Activated T-helper 1 cell treated with anti-CD3 and anti-CD28 coated beads, Interleukin-2, amount 50 U/mL, for 16 hours (primary cell): ENCODE results near the gene ZNF532.

ENCODE experiments used
- DNase-seq, 2 donors: peaks; one replicate each; pipeline ENCODE4 v3.0.0-alpha.2; 2020; ENCODE audit warnings: low read depth in 1 of 2, low spot score in 1 of 2

Gene ZNF532

GRCh38 chr18:58975781-58976180, 111.1 kb downstream of the ZNF532 start:
- no peak for DNase-seq

GRCh38 chr18:58977223-58977622, 112.5 kb downstream of the ZNF532 start:
- DNase-seq = no peak

DNA sequence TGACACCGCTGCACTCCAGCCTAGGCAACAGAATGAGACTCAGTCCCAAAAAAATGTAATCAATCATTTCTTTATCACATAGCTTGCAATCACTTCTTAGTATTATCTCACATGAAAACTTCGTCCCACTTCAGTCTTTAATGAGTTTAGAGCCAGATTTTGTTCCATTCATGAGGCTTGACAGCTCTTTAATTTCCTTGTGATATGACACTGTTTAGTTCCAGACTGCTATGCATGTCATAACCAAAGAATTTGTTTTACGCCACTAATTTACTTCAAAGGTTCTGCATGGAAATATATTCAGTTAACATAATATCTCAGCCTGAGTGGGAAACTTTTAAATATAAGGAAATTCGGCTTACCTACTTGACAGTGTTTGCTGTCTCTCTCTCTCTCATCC, 113.1 kb downstream of the ZNF532 start:
- no peak for DNase-seq

- DNase-seq = no peak
These were observed 114.2 kb downstream of the ZNF532 start for GRCh38 chr18:58978916-58979315.

DNA sequence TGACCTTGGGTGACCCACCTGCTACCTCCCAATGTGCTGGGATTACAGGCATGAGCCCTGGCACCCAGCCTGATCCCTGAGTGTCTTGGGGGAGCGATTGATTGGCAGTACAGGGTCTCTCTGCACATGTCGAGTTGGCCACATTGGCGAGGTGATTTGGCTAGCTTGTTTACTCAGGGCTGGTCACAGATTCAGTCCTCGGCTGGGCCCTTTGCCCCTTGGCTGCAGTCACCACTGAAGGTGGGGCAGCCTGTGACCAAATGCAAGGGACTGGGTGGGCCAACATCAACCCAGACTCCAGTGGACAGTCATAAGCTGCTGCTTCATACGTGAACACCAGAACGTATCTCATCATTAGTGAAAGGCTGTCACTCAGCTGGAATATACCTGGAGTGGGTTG, 114.9 kb downstream of the ZNF532 start:
- DNase-seq = no peak

- DNase-seq = no peak
These were observed 116.3 kb downstream of the ZNF532 start for GRCh38 chr18:58980991-58981390.

DNA sequence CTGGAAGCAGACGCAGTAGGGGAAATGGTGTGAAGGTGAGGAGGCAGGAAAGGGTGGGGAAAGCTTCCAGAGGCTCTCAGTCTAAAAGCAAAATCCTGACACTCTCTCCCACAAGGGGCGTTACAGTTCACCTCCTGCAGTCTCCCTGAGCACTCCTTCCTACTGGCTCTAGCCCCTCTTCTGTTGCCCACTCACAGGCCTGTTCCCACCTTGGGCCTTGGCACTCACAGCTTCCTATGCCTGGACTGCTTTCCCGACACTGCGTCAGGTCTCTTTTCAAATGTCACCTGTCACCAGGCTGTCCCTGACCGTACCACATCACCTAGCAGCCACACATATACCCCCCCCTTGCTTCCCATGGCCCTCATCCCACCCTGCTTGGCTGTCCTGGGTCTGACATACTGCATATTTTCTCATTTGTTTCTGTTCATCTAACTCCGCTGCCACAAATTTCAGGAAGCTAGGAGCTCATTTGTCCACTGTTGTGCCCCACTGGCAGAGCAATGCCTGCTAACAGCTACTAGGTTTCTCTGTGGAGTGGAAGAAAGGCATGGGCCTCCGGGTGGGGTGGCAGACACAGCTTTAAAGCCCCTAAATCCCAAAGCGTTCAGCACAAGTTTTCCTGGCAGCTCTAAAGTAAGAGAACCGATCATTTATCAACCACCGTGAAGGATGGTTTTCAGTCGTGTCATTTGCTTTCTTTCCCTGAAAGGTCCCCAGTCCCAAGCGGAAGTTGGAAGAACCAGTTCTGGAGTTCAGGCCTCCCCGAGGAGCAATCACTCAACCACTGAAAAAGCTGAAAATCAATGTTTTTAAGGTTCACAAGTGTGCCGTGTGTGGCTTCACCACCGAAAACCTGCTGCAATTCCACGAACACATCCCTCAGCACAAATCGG, 118.8 kb downstream of the ZNF532 start:
- no peak for DNase-seq

GRCh38 chr18:58988600-58988999, 123.9 kb downstream of the ZNF532 start:
- no peak for DNase-seq

DNA sequence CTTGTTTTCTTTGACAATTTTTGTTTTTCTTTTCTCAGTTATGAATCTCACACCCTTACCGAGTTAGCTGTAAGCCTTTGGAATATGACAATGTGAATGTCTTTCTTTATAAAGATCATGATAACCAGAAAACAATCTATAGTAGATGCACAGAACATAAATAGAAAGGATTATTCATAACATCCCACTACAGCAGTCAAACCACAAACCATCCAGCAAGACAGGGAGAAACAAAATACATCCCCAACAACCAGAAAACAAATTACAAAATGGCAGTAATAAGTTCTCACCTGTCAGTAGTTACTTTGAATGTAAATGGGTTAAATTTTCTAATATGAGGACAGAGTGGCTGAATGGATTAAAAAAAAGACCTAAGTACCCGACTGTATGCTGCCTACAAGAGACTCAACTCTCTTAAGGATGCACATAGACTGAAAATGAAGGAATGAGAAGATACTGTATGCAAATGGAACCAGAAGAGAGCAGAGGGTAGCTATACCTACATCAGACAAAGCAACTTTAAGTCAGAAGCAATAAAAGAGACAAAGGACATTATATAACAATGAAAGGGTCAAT, 124.6 kb downstream of the ZNF532 start:
- DNase-seq = no peak

- DNase-seq = no peak
These were observed 126.0 kb downstream of the ZNF532 start for GRCh38 chr18:58990720-58991119.

GRCh38 chr18:58991167-58991798, 126.6 kb downstream of the ZNF532 start:
- no peak for DNase-seq

DNA sequence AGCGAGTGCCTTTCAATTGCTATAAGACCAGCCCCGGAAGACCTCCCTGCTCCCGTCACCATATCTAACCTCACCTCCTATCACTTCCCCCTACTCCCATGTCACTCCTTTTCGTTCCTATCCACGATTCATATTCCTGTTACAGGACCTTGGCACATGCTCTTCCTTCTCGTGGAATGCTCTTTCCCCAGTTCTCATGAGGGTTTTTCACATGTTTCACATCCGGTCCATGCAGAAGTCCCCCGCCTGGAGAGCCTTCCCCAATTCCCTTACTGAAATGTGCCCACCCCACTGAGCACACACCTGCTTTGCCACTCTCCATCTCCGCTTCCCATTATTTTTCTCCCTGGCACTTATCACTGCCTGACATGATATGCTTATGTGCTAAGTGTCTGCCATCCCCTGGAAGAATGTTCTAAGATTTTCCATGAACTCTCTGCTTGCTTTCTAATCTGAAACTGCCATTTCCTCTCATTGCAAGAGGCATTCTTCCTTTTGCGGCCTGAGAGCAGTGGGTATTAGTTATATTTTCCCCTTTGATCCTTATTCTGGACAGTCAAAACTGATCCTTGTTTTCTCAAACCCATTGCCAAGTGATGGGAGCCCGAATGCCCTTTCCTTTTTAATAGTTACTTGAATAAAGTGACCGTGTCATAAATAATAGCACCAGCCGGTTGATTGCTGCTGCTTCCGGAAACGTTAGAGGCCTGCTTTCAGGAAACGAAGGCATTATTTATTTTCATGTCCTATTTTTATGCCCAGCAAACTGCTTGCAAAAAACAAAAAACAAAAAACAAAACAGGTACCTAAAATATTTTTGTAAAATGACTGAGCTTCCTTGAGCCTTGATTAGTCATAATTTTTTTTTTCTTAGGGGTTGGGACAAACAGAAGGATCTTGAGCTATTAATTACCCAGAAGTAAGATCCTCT, 127.9 kb downstream of the ZNF532 start:
- no peak for DNase-seq

DNA sequence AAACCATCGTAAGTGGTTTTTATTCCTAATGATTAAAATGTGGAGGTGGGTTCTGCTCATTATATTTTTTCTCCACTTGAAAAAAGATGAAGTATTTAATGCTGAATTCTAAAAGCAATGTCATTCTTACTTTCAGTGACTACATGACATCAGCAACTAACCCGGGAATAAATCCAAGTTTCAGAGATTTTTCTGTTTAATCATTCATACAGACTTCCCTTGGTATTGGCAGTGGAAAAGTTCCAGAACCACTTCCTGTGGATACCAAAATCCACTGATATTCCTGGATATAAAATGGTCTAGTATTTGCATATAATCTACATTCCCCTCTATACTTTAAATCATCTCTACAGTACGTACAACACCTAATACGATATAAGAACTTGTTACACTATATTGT, 128.6 kb downstream of the ZNF532 start:
- no peak for DNase-seq

DNA sequence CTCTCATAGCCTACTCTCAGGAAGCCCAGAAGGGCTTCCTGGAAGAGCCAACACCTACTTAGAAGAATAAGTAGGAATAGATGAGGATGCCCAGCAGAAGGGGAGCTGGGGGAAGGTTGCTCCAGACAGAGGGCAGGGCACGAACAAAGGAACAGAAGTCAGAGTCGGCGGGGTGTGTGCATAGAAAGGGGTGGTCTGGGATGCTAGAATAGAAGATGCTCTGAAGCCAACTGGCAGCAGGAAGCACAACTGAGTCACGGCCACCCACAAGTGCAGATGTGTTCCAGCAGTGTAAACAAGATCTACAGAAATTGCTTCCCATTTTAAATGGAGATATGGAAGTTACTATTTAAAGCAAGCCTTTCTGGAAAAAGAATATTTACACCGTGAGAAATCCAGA, 131.0 kb downstream of the ZNF532 start:
- no peak for DNase-seq

GRCh38 chr18:58996131-58996641, 131.5 kb downstream of the ZNF532 start:
- DNase-seq = no peak

GRCh38 chr18:58996696-58997095, 132.0 kb downstream of the ZNF532 start:
- no peak for DNase-seq

DNA sequence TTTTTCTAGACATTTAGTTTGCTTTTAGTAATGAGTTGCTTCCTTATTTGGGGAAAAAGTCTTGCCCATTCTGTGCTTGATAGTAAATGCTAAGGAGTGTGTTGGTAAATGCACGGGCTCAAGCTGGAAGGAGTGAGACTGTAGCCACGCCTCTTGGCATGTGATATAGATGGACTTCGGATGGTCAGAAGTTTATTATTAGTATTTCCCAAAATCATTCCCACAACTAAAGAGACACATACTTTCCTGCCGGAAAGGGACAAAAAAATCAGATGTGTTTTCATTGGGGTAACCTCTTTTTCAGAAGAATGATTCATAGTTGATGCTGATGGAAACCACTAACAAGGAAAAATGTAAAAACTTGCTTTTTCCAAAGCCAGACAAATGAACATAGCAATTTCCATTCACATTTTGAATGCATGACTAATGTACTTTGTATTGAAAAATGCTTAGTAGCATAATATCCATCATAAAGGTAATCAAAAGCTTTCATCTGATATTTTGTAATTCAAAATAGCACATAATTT, 133.2 kb downstream of the ZNF532 start:
- DNase-seq = no peak

DNA sequence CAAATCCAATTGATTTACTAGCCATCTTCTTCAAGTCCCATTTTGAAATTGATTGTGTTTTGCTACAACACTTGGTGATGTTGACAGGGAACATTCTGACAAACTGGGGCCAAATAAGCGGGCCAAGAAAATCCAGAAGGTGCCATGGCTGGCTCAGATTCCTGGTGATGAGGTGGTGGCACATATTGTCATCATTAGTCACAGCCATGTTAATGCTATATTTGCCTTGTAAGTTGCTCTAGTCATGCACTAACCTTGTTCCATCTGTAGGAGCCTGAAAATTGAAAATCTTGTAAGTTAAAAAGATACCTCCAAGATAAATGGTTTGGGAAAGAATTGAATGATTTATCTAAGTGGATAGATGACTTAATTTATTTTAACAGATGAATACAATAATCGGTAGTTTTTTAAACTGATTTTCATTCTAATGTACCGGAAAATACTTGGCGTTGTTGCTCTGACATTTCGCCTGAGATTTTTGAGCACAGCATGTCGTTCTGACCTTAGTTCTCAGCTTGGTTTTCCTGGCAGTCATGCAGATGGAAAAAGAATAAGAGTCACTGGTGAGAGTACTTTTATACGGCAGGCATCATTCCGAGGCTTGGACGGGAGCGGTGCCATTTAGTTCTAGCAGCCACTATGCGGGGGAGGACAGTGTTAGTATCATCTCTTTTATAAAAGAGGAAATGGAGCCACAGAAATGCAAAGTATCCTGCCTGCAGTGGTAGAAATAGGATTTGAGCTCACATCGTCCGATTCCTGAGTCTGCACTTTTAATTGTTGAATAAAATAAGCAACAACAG, 133.9 kb downstream of the ZNF532 start:
- no peak for DNase-seq

GRCh38 chr18:59001166-59001565, 136.5 kb downstream of the ZNF532 start:
- DNase-seq = no peak

DNA sequence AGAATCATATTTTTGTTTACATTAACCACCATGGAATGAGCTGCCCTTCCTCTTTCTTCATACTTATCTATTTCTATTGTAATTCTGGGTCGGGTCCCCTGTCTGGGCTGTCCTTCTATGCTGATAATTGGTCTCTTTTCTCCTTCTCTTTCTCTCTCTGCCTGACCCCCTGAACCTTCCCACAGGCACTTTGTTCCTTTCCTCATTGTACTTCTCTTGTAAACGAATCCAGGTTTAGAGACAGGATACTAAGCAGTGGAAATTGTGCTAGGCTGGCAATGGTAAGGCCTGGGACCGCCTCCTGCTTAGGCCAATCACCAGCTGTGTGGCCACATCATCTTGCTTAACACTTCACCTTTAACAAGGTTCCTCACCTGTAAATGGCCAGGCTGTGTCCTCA, 137.0 kb downstream of the ZNF532 start:
- no peak for DNase-seq
